A172 (cell line): ENCODE results near the gene NOTCH2. TPM values are rescaled to one million over a fixed set of nuclear protein-coding genes. Genes with fewer than 3 reads are reported as not detected.
"Not testable (repeated sequence)": the region's sequence is repeated elsewhere in the genome, so short reads cannot be mapped to it uniquely, and the experiment has no call there.

Source experiments
- DNase-seq: peaks from one replicate; pipeline ENCODE4 v3.0.0-alpha.2; 2015; ENCODE audit warnings: low spot score
- total RNA-seq: library from RNA; depleted of rRNA; stranded (reverse); fragments of >200 nt; shearing (Covaris generic); gene quantifications from 2 replicates; pipeline ENCODE4 v1.2.3, GENCODE V29; 2014; rRNA removed

The NOTCH2 gene
- total RNA-seq: 58.5 and 62.2 TPM in 2 replicates

- not testable (repeated sequence) for DNase-seq
Observed at GRCh38 chr1:120069067-120069919, at the start of gene NOTCH2. Gene NOTCH2 (minus strand): TSS chr1:120069662. CDS start chr1:120069406, 256 bp downstream.

- not testable (repeated sequence) for DNase-seq
Observed at GRCh38 chr1:120117371-120118177, 48.1 kb upstream of the NOTCH2 start.

DNA sequence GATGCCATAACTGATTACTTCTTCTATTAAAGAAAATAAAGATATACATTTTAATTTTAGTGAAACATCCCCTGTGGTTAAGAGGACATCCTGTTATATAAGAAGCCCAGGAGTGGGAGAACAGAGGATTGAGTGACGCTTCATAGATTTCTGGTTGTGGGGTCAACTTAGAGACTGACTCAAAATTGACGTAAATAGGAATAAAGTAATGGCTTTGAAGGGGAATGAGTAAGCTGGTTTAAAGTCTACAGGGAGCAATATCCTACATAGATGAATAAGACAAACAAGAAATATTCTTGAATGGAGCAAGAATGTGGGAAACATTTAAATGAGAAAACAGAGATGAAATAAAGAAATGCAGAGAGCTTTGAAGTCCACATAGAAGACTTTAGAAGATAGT, 46.6 kb upstream of the NOTCH2 start:
- DNase-seq: not testable (repeated sequence)

GRCh38 chr1:120113134-120113533, 43.7 kb upstream of the NOTCH2 start:
- DNase-seq: not testable (repeated sequence)

- DNase-seq: peak; percentile 11
Observed at GRCh38 chr1:120112212-120112611, 42.8 kb upstream of the NOTCH2 start.

DNA sequence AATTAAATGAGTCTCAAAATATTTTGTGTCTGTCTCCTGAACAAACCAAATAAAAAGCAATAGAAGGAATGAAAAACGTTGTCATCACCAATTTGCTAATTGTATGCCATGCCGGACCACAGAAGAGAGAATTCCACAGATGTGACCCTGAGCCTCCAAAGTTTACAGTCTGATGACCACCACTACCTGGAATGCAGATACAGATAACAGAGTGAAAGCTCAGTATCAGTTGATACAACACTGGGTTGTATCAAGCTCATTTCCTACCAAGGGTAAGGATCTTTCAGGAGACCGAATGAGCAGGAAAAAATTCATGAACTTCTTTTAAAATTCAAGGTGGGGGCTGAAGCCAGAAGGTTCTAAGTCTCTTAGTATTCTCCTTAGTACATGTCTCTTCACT, 42.3 kb upstream of the NOTCH2 start:
- DNase-seq: not testable (repeated sequence)

- not testable (repeated sequence) for DNase-seq
Observed at GRCh38 chr1:120111008-120111407, 41.5 kb upstream of the NOTCH2 start.

- not testable (repeated sequence) for DNase-seq
Observed at GRCh38 chr1:120109656-120110055, 40.2 kb upstream of the NOTCH2 start.

DNA sequence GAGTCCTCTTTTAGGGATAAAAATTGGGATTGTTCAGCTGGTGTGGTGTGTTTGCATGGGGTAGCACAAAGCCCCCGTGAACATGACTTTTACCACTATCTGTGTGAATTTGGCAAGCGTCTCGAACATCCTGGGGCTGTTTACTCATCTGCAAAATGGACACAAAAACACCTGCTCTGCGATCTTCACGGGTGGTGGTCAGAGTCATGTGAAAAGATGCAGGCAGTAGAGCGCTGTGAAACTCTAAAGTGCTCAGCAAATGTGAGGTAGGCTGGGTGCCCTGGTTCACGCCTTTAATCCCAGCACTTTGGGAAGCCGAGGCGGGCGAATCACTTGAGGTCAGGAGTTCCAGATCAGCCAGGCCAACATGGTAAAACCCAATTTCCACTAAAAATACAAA, 39.7 kb upstream of the NOTCH2 start:
- DNase-seq: not testable (repeated sequence)

- not testable (repeated sequence) for DNase-seq
Observed at GRCh38 chr1:120105288-120105687, 35.8 kb upstream of the NOTCH2 start.

DNA sequence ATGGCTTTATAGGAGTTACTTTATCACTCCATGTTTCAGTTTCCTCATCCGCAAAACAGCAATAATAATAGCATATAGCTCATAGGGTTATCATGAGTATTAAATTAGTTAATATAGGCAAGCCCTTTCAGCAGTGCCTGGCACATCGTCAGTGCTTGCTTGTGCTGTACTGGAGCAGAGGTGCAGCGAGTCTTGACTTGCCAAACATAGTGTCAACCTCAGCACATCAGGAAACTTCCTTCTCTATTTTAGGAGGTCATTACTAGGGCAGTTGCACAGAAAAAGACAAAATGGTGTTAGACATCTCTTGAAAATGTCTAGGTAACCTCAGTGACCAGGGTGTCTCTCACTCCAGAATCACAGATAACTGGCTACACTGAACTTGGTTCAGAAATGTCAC, 34.3 kb upstream of the NOTCH2 start:
- DNase-seq: not testable (repeated sequence)

DNA sequence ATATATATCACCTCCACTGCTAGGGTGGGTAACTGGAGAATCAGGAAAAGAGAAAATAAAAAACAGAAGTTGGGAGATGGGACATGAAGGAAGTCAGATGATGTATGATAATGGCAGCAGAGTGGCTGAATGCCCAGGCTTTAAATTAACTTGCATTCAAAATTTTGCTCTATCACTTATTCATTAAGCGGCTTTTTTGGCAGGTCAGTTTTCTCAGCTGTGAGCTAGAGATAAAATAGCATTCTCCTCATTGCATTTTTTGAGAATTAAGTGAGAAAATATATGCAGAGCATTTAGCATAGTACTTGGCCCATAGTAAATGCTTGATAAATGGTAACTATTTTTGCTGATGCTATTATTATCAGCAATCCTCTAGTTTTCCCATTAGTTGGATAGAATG, 32.1 kb upstream of the NOTCH2 start:
- not testable (repeated sequence) for DNase-seq

DNA sequence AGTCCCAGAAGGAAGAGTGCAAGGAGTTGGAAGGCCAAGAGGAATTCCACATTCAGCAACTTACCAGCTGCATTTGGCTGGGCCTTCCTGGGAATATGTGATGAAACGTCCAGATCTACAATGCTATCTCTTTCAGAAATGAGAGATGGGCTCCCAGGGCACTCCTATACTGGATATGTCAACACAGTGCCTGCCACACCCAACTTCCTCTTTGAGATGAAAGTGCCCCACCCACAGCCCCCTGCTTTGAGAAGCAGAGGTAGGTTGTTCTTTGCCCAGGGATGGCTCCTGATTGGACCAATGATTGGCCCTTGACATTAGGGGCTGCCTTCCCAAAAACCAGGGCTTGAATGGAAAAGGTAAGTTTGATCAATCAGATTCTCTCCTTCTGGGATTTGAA, 31.1 kb upstream of the NOTCH2 start:
- DNase-seq: not testable (repeated sequence)

- not testable (repeated sequence) for DNase-seq
Observed at GRCh38 chr1:120098986-120099759, 29.7 kb upstream of the NOTCH2 start.

- DNase-seq: not testable (repeated sequence)
Observed at GRCh38 chr1:120096981-120097545, 27.6 kb upstream of the NOTCH2 start.

- not testable (repeated sequence) for DNase-seq
Observed at GRCh38 chr1:120093548-120094181, 24.2 kb upstream of the NOTCH2 start.

DNA sequence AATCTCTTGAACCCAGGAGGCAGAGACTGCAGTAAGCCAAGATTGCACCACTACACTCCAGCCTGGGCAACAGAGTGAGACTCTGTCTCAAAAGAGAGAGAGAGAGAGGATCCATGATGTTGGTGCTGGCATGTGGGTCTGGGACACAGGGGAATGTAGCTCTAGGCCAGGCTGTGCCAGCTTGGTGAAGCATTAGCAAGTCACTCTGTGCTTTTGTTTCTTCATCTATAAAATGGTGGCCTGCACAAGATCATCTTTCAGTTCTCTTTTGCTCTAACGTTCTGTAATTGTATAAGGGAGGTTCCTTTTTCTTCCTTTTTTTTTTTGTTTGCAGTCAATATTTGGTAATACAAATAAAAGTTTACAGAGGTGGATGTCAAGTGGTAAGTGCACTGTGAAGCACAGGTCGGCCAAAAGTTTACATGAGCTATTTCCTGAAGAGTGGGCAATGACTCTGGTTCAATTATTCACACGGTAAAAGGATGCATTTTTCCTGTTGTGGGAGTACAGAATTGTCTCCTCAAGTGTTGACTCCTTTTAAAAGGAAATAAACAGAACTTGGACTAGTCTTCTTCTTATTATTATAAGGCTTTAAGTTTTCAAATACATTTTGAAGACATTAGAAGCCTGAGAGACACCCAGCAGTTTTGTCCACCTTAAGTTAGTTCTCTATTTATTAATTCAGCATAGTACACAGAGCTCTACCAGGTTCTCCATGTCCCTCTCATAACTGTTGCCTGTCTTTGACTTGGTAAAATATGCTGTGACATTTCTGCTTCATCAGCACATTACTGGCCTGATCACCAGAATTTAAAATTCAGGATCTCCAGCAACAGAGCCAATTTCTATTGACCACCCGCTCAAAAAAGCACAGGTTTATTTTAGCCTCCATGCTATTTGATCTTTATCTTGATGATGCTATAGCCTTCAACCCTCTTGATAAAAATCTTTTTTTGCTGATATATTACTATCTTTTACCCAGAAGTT, 23.1 kb upstream of the NOTCH2 start:
- DNase-seq: not testable (repeated sequence)

GRCh38 chr1:120090830-120091229, 21.4 kb upstream of the NOTCH2 start:
- DNase-seq: not testable (repeated sequence)

DNA sequence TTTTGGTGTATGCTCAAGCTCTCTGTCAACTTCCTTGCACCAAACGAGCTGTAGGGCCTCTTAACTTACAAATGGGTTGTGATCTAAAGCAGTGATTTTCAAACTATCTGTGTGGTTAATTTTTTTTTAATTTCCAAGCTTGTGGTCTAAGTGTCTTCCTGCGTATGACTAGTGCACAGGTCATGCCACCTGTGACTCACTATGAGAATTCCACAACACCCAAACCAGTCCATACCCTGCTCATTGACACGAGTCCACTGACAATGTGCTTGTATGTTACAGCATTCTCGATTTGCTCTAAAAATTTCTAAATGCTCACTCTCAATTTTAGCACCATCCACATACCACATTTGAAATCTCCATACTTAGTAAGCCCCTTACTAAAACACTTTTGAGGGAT, 18.5 kb upstream of the NOTCH2 start:
- DNase-seq: peak; percentile 74

- not testable (repeated sequence) for DNase-seq
Observed at GRCh38 chr1:120069920-120070214, 405 bp upstream of the NOTCH2 start.
